Subcutaneous adipose tissue (tissue), 4 donors: ENCODE data around the gene HOXC5. TPM values are rescaled to one million over a fixed set of nuclear protein-coding genes. Genes with fewer than 3 reads are reported as not detected.

ENCODE experiments used
- CTCF ChIP-seq: fragments of 450-650 bp; IDR thresholded peaks from one replicate; pipeline ENCODE4 v1.5.1; 2016; ENCODE audit warnings: low read depth, mild to moderate bottlenecking, control low read depth, antibody characterized with exemption, moderate library complexity
- total RNA-seq, 4 donors: library from RNA; depleted of rRNA; stranded (reverse); fragments of >200 nt; gene quantifications; one replicate each; pipeline ENCODE4 v1.1.0, GENCODE V29; 2016

Gene HOXC5
- total RNA-seq, 4 donors from 2014 or later: 0.66 to 2.6 (median 0.85) TPM; not detected in 1

- TF ChIP-seq CTCF: no peak
Measured at GRCh38 chr12:54010972-54011664, 21.7 kb upstream of the HOXC5 start.

- TF ChIP-seq CTCF: no peak
Measured at GRCh38 chr12:54011665-54012532, 21.0 kb upstream of the HOXC5 start.

- TF ChIP-seq CTCF: no peak
Measured at GRCh38 chr12:54012631-54013409, 20.0 kb upstream of the HOXC5 start.

GRCh38 chr12:54014377-54015017 lies 18.4 kb upstream of the HOXC5 start:
- no peak for TF ChIP-seq CTCF

GRCh38 chr12:54015018-54015931 lies 17.6 kb upstream of the HOXC5 start:
- no peak for TF ChIP-seq CTCF

GRCh38 chr12:54016051-54016450 lies 16.8 kb upstream of the HOXC5 start:
- TF ChIP-seq CTCF: no peak
